ENCODE data around the gene EIF3L.

EIF3L gene

DNA sequence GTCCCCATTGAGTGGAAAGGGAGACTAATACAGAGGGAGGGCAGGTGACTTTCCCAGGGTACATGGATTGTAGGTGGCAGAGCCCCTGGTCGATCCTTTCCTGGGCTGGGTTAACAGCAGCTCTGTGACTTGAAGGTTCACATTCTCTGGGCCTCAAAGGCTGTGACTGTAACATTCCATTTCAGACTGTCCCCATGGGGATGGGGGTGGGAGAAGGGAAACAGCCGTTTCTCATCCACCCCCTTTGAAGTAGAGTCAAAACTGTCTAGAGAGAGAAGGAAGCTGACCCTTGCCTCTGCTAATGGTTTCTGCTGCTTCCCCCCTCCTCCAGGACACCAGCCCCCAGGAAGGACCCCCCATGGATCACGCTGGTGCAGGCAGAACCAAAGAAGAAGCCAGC lies 76.1 kb downstream of the EIF3L start:
- Histone ChIP-seq H3K27me3 (ENCODE audit: control insufficient read depth, insufficient read depth, low read length) (no peaks in the 10 kb centered on the region), H3K4me2 (ENCODE audit: low read length) (no peak overlapping the region), H3K9ac (ENCODE audit: low read depth, low read length) (no peak overlapping the region), H3K4me1 (ENCODE audit: control insufficient read depth, insufficient read depth, low read length) (peaks cover 3% of the 10 kb centered on the region), H3K9me3 (replicated peaks; ENCODE audit: low read length) (no peaks in the 10 kb centered on the region), H3K36me3 (ENCODE audit: insufficient read depth, low read length) (peaks cover 64% of the 10 kb centered on the region), H3K4me3 (ENCODE audit: low read length) (no peak overlapping the region)

DNA sequence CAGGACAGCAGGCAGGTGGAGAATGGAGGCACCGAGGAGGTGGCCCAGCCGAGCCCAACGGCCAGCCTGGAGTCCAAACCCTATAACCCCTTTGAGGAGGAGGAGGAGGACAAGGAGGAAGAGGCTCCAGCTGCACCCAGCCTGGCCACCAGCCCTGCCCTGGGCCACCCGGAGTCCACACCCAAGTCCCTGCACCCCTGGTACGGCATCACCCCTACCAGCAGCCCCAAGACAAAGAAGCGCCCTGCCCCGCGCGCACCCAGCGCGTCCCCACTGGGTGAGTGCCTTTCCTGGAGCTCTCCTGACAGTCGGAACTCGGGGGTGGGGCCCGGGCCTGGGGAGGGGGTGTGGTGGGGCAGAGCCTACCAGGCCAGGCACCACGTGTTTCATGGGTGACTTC lies 76.5 kb downstream of the EIF3L start:
- no peaks in the 10 kb centered on the region for H3K27me3 ChIP-seq (ENCODE audit: control insufficient read depth, insufficient read depth, low read length)
- no peak overlapping the region for H3K4me2 ChIP-seq (ENCODE audit: low read length)
- no peak overlapping the region for H3K4me3 ChIP-seq (ENCODE audit: low read length)
- H3K4me1 ChIP-seq (ENCODE audit: control insufficient read depth, insufficient read depth, low read length), result peaks cover 7% of the 10 kb centered on the region
- H3K9ac ChIP-seq (ENCODE audit: low read depth, low read length), result no peak overlapping the region
- H3K36me3 ChIP-seq (ENCODE audit: insufficient read depth, low read length), result peaks cover 64% of the 10 kb centered on the region
- no peaks in the 10 kb centered on the region for H3K9me3 ChIP-seq (replicated peaks; ENCODE audit: low read length)

- Histone ChIP-seq H3K36me3 (ENCODE audit: insufficient read depth, low read length) (peaks cover 62% of the 10 kb centered on the region), H3K9ac (ENCODE audit: low read depth, low read length) (no peak overlapping the region), H3K4me3 (ENCODE audit: low read length) (no peak overlapping the region), H3K9me3 (replicated peaks; ENCODE audit: low read length) (no peaks in the 10 kb centered on the region), H3K4me2 (ENCODE audit: low read length) (no peak overlapping the region), H3K27me3 (ENCODE audit: control insufficient read depth, insufficient read depth, low read length) (no peaks in the 10 kb centered on the region), H3K4me1 (ENCODE audit: control insufficient read depth, insufficient read depth, low read length) (peaks cover 11% of the 10 kb centered on the region)
Observed at GRCh38 chr22:37926358-37926757, 77.1 kb downstream of the EIF3L start.

DNA sequence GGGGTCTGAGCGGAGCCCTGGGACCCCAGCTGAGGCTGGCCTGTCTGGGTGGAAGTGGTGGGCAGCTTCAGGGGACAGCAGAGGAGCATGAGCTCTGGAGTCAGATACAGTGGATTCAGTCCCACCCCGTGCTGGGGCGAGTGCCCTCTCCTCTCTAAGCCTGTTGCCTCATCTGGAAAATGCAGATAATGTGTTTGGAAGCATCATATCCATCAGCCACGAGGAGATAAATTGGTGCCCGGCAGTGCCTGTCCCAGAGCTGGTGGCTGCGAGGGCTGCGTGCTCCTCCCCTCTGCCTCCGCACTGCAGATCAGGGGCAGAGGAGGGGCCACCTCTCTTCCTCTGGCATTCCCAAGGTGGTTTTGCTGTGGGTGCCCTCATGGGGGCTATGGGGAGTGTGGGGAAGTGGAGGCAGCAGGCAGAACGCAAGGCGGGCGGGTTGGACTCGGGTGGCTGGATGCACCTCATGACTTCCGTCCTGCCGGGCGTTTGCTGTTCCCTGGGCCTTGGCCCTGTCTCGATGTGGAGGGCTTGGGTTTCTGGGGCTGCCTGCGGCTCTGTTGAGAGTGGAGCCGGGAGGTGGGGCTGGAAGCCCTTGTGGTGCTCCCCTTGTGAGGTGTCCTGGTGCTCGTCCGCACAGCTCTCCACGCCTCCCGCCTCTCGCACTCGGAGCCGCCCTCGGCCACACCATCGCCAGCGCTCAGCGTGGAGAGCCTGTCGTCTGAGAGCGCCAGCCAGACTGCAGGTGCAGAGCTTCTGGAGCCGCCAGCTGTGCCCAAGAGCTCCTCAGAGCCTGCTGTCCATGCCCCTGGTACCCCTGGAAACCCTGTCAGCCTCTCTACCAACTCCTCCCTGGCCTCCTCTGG lies 77.8 kb downstream of the EIF3L start:
- H3K9ac ChIP-seq (ENCODE audit: low read depth, low read length), result no peak overlapping the region
- peaks cover 16% of the 10 kb centered on the region for H3K4me1 ChIP-seq (ENCODE audit: control insufficient read depth, insufficient read depth, low read length)
- no peak overlapping the region for H3K4me3 ChIP-seq (ENCODE audit: low read length)
- no peaks in the 10 kb centered on the region for H3K27me3 ChIP-seq (ENCODE audit: control insufficient read depth, insufficient read depth, low read length)
- no peak overlapping the region for H3K4me2 ChIP-seq (ENCODE audit: low read length)
- H3K9me3 ChIP-seq (replicated peaks; ENCODE audit: low read length), result no peaks in the 10 kb centered on the region
- H3K36me3 ChIP-seq (ENCODE audit: insufficient read depth, low read length), result peaks cover 61% of the 10 kb centered on the region

GRCh38 chr22:37927637-37927936 lies 78.4 kb downstream of the EIF3L start:
- no peaks in the 10 kb centered on the region for H3K27me3 ChIP-seq (ENCODE audit: control insufficient read depth, insufficient read depth, low read length)
- H3K9ac ChIP-seq (ENCODE audit: low read depth, low read length), result no peak overlapping the region
- H3K4me1 ChIP-seq (ENCODE audit: control insufficient read depth, insufficient read depth, low read length), result peaks cover 16% of the 10 kb centered on the region
- no peak overlapping the region for H3K4me3 ChIP-seq (ENCODE audit: low read length)
- no peak overlapping the region for H3K4me2 ChIP-seq (ENCODE audit: low read length)
- H3K9me3 ChIP-seq (replicated peaks; ENCODE audit: low read length), result no peaks in the 10 kb centered on the region
- peaks cover 66% of the 10 kb centered on the region for H3K36me3 ChIP-seq (ENCODE audit: insufficient read depth, low read length)

GRCh38 chr22:37929390-37929789 lies 80.2 kb downstream of the EIF3L start:
- peaks cover 32% of the 10 kb centered on the region for H3K4me1 ChIP-seq (ENCODE audit: control insufficient read depth, insufficient read depth, low read length)
- no peak overlapping the region for H3K4me3 ChIP-seq (ENCODE audit: low read length)
- peaks cover 68% of the 10 kb centered on the region for H3K36me3 ChIP-seq (ENCODE audit: insufficient read depth, low read length)
- no peak overlapping the region for H3K4me2 ChIP-seq (ENCODE audit: low read length)
- H3K27me3 ChIP-seq (ENCODE audit: control insufficient read depth, insufficient read depth, low read length), result no peaks in the 10 kb centered on the region
- H3K9me3 ChIP-seq (replicated peaks; ENCODE audit: low read length), result no peaks in the 10 kb centered on the region
- H3K9ac ChIP-seq (ENCODE audit: low read depth, low read length), result no peak overlapping the region

DNA sequence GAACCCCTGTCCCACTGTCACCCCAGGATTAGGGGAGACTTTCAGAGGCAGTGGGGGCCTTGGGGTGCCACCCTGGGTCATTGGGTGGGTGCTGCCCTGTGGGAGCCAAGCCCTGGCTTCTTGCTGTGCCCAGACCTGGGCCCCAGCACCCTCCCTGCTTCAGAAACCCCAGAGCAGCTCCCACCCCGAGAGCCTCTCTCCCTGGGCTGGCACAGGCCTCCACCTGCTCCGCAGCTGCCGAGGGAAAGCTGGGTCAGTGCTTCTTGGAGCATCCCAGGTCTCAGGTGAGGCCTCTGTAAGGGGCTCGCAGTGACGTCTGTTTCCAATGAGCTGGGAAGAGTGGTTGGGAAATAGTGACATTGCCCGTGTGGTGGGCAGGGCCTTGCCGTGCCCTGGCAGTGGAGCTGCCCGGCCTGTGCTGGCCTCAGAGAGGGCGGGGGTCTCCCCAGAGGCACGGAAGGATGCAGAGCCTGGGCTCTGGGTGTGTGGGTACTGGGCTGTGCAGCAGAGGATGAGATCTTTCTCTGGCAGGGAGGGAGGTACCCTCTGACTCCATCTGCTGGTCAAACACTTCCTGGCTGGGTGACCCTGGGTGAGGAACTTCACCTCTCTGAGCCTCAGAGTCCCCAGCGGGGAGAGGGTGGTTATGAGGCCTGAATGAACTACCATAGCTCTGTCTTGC lies 81.2 kb downstream of the EIF3L start:
- H3K4me1 ChIP-seq (ENCODE audit: control insufficient read depth, insufficient read depth, low read length), result peaks cover 32% of the 10 kb centered on the region
- peaks cover 60% of the 10 kb centered on the region for H3K36me3 ChIP-seq (ENCODE audit: insufficient read depth, low read length)

DNA sequence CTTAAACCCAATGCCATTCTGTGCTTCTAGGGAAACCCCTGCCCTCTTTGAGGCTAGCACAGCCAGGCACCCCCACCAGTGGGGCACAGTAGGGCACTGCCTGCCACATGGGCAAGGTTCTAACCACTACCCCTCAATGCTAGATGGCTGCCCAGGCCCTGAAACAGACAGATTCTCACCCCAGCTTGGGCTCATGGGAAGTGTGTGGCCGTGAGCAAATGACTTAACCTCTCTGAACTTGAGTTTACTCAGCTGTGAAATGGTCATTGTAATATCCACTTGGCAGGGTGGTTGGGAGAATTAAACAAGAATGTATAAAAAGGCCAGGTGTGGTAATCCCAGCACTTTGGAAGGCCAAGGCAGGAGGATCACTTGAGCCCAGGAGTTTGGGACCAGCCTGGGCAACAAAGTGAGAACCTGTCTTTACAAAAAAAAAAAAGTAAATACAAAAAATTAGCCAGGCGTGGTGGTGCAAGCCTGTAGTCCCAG lies 81.8 kb downstream of the EIF3L start:
- no peak overlapping the region for H3K9ac ChIP-seq (ENCODE audit: low read depth, low read length)

More for the DNA sequence above, 81.2 kb downstream of the EIF3L start:
- Histone ChIP-seq H3K9me3 (replicated peaks; ENCODE audit: low read length) (no peaks in the 10 kb centered on the region), H3K27me3 (ENCODE audit: control insufficient read depth, insufficient read depth, low read length) (no peaks in the 10 kb centered on the region), H3K9ac (ENCODE audit: low read depth, low read length) (no peak overlapping the region), H3K4me3 (ENCODE audit: low read length) (no peak overlapping the region), H3K4me2 (ENCODE audit: low read length) (no peak overlapping the region)

DNA sequence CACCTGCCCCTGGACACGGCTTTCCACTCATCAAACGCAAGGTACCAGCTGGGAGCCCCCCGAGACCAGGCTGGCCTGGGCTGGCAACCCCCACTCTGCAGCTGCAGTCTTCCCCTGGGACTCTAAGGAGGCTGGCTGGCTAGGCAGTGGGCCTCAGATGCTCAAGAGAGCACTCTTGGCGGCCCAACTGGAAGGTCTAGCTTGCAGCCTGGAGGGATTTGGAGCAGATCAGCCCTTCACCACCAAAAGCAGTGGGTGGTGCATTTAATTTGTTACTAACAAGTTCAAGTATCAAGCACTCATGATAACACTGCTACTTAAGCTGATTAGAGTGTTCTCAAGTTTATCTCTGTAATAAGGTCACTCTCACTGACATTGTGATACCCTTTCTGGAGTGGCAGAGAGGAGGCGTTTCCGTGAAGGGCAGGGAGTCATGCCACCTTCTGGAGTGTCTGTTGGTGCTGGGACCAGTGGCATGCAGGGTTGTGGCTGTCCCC lies 82.7 kb downstream of the EIF3L start:
- no peak overlapping the region for H3K4me3 ChIP-seq (ENCODE audit: low read length)

More for the DNA sequence above, 81.8 kb downstream of the EIF3L start:
- H3K4me1 ChIP-seq (ENCODE audit: control insufficient read depth, insufficient read depth, low read length), result peaks cover 32% of the 10 kb centered on the region
- H3K9me3 ChIP-seq (replicated peaks; ENCODE audit: low read length), result no peaks in the 10 kb centered on the region
- H3K4me2 ChIP-seq (ENCODE audit: low read length), result no peak overlapping the region
- H3K4me3 ChIP-seq (ENCODE audit: low read length), result no peak overlapping the region
- H3K36me3 ChIP-seq (ENCODE audit: insufficient read depth, low read length), result peaks cover 56% of the 10 kb centered on the region
- H3K27me3 ChIP-seq (ENCODE audit: control insufficient read depth, insufficient read depth, low read length), result no peaks in the 10 kb centered on the region

DNA sequence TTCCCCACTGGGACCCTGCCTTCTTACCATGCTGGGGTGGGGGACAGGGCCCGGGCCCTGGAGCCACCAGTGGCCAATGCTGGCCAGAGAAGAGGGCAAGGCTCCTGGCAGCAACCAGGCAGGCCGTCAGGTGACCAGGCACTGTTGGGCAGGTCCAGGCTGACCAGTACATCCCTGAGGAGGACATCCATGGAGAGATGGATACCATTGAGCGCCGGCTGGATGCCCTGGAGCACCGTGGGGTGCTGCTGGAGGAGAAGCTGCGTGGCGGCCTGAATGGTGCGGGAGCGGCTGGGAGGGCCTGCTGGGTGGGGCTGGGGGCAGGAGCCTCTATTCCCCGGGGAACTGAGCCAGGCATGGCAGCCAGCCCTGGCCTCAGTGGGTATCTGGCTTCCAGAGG lies 83.2 kb downstream of the EIF3L start:
- H3K4me3 ChIP-seq (ENCODE audit: low read length), result no peak overlapping the region
- no peak overlapping the region for H3K9ac ChIP-seq (ENCODE audit: low read depth, low read length)
- no peaks in the 10 kb centered on the region for H3K27me3 ChIP-seq (ENCODE audit: control insufficient read depth, insufficient read depth, low read length)
- no peaks in the 10 kb centered on the region for H3K9me3 ChIP-seq (replicated peaks; ENCODE audit: low read length)
- peaks cover 46% of the 10 kb centered on the region for H3K36me3 ChIP-seq (ENCODE audit: insufficient read depth, low read length)
- no peak overlapping the region for H3K4me2 ChIP-seq (ENCODE audit: low read length)
- peaks cover 32% of the 10 kb centered on the region for H3K4me1 ChIP-seq (ENCODE audit: control insufficient read depth, insufficient read depth, low read length)

More for the DNA sequence above, 82.7 kb downstream of the EIF3L start:
- Histone ChIP-seq H3K27me3 (ENCODE audit: control insufficient read depth, insufficient read depth, low read length) (no peaks in the 10 kb centered on the region), H3K9ac (ENCODE audit: low read depth, low read length) (no peak overlapping the region), H3K4me2 (ENCODE audit: low read length) (no peak overlapping the region), H3K4me1 (ENCODE audit: control insufficient read depth, insufficient read depth, low read length) (peaks cover 32% of the 10 kb centered on the region), H3K9me3 (replicated peaks; ENCODE audit: low read length) (no peaks in the 10 kb centered on the region), H3K36me3 (ENCODE audit: insufficient read depth, low read length) (peaks cover 51% of the 10 kb centered on the region)

DNA sequence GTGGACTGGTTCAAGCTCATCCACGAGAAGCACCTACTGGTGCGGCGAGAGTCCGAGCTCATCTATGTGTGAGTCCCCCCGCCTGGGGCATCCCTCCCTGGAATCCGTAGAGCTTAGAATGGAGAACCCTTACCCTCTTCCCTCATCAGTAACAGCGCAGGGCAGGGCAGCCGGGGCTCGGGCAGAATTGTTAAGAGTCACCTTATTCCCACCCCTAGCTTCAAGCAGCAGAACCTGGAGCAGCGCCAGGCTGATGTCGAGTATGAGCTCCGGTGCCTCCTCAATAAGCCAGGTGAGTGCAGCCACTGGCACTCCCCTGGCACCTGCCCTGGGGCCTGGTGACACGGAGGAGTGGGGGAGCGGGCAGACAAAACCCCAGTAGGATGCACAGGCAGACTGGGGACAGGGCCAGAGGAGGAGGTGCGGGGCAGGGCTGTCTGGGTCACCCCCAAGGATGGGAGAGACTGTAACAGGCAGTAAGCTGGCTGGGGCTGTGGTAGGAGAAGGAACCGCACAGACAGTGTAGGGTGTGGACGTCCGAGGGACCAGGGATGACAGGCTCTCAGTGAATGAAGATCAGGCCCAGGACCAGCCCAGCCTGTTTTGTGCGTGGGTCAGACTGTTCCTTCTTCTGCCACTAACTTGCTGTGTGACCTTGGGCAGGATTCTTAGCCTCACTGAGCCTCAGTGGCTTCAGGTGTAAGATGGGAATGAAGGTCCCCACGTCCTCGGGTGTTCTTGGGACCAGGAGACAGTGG lies 83.8 kb downstream of the EIF3L start:
- Histone ChIP-seq H3K27me3 (ENCODE audit: control insufficient read depth, insufficient read depth, low read length) (no peaks in the 10 kb centered on the region), H3K9me3 (replicated peaks; ENCODE audit: low read length) (no peaks in the 10 kb centered on the region), H3K9ac (ENCODE audit: low read depth, low read length) (no peak overlapping the region), H3K4me3 (ENCODE audit: low read length) (peak overlapping the region; percentile 24), H3K36me3 (ENCODE audit: insufficient read depth, low read length) (peaks cover 50% of the 10 kb centered on the region), H3K4me1 (ENCODE audit: control insufficient read depth, insufficient read depth, low read length) (peaks cover 32% of the 10 kb centered on the region), H3K4me2 (ENCODE audit: low read length) (peak overlapping the region; percentile 70)
